CD4-positive, alpha-beta T cell treated with Interferon gamma for 1 hour (primary cell): ENCODE results near the gene HDAC4.

Experiments
- DNase-seq: peaks from one replicate; pipeline ENCODE4 v3.0.0-alpha.2; 2020

Gene HDAC4

GRCh38 chr2:239068411-239068810 is 332.4 kb downstream of the HDAC4 start:
- DNase-seq, result no peak

- no peak for DNase-seq
Measured at GRCh38 chr2:239067196-239067865, 333.5 kb downstream of the HDAC4 start.

GRCh38 chr2:239066597-239066996 is 334.2 kb downstream of the HDAC4 start:
- DNase-seq, result no peak

GRCh38 chr2:239065962-239066361 is 334.9 kb downstream of the HDAC4 start:
- DNase-seq, result no peak

GRCh38 chr2:239065537-239065936 is 335.3 kb downstream of the HDAC4 start:
- no peak for DNase-seq

- no peak for DNase-seq
Measured at GRCh38 chr2:239064891-239065290, 335.9 kb downstream of the HDAC4 start.

GRCh38 chr2:239064253-239064652 is 336.6 kb downstream of the HDAC4 start:
- DNase-seq, result no peak

- DNase-seq, result no peak
Measured at GRCh38 chr2:239062743-239063142, 338.1 kb downstream of the HDAC4 start.

GRCh38 chr2:239061824-239062570 is 338.8 kb downstream of the HDAC4 start:
- DNase-seq, result no peak

- DNase-seq, result no peak
Measured at GRCh38 chr2:239061121-239061666, 339.6 kb downstream of the HDAC4 start.

- DNase-seq, result no peak
Measured at GRCh38 chr2:239060676-239061075, 340.1 kb downstream of the HDAC4 start.

- no peak for DNase-seq
Measured at GRCh38 chr2:239059854-239060253, 341.0 kb downstream of the HDAC4 start.

GRCh38 chr2:239058766-239059165 is 342.1 kb downstream of the HDAC4 start:
- DNase-seq, result no peak

GRCh38 chr2:239057533-239057932 is 343.3 kb downstream of the HDAC4 start:
- no peak for DNase-seq

GRCh38 chr2:239056611-239057010 is 344.2 kb downstream of the HDAC4 start:
- DNase-seq, result no peak

- no peak for DNase-seq
Measured at GRCh38 chr2:239055756-239056493, 344.9 kb downstream of the HDAC4 start.

- no peak for DNase-seq
Measured at GRCh38 chr2:239054921-239055320, 345.9 kb downstream of the HDAC4 start.

- no peak for DNase-seq
Measured at GRCh38 chr2:239053801-239054503, 346.9 kb downstream of the HDAC4 start.

- DNase-seq, result no peak
Measured at GRCh38 chr2:239052798-239053665, 347.8 kb downstream of the HDAC4 start.

GRCh38 chr2:239051891-239052445 is 348.9 kb downstream of the HDAC4 start:
- no peak for DNase-seq

- no peak for DNase-seq
Measured at GRCh38 chr2:239050252-239050649, 350.6 kb downstream of the HDAC4 start.
